Measurements from ENCODE around the gene FOXN3.

The FOXN3 gene

DNA sequence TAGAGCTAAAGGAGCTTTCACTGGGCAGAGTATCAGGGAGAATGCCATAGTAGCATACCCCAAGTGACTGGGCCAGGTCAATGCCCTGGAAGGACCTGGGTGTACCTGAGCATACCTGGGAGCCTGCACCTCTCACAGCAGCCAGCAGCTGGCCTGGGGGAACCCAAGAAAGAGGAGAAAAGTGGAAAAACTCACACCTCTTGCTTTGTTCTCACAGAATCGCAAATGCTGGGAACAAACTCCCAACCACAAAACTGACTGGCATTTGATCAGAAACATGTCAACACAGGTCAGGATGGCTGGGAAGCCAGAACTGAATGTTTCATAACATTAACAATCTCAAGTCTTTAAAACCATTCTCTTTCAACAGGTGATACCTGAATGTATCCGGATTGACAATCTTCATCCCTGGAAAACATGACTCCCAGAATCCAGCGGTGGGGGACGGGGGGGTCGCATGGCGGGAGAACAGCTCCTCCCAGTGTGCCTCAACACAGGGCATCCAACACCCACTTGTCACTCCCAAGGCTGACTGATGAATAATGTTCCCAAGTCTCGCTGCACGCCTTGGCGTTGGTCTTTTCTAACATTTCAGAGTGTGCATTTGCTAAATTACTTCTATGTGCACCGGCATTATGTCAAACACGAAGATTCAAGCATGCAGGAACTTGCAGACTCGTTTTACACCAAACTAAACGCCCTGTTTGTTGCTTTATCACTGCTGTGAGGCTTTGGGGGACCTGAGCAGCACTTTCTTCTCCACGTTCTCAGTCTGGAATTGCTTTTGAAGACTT, 7.9 kb downstream of the FOXN3 start:
- no peak for DNase-seq (ENCODE audit: low spot score)

DNA sequence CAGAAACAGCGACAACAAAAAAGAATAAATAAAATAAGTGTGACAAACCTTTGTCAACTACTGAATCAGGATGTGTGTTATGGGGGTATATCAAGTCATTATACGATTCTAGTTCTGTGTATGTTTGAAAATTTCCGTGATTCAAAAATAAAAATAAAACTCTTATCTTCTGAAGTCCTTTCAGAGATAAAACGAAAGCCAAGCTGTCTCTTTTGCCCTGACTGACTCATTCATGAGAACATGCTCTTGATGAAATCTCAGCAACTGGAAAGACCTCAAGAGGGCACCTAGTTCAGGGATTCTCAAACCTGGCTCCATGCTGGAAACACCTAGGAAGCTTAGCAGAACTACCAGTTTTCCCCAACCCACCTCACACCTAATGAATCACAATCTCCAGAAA, 9.2 kb downstream of the FOXN3 start:
- peak; percentile 32 for DNase-seq (ENCODE audit: low spot score)

DNA sequence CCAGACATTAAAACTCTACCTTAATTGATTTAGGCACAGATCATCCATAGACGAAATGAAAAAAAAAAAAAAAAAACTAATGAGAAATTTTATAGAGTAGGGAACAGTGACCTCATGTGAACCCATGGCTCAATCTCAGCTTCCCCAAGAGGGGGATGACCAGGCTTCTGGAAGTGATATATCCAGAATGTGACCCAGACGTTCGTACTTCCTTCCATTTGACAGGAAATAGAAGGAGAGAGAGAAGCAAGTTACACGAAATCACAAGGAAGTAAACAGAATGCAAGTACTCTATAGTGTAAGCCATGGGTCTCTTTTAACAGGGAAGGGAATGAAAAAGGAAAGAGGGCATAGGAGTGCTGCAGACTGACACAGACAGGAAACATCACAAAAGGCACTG, 10.1 kb downstream of the FOXN3 start:
- no peak for DNase-seq (ENCODE audit: low spot score)

DNA sequence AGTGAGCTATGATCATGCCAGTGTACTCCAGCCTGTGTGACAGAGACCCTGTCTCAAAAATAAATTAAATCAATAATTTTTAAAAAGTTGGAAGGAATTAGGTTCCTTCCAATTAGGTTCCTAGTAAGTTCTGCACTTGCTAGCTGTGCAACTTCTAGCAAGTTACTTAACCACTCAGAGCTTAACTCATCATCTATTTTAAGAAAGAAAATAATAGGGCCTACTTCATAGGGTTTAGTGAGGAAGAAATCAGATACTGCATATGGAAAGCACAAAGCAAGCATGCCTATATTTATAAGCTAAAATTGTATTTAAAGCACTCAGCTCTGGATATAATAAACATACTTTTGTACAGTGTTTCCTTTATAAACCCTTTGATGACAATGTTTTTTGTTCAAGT, 10.7 kb downstream of the FOXN3 start:
- DNase-seq (ENCODE audit: low spot score), result no peak

DNA sequence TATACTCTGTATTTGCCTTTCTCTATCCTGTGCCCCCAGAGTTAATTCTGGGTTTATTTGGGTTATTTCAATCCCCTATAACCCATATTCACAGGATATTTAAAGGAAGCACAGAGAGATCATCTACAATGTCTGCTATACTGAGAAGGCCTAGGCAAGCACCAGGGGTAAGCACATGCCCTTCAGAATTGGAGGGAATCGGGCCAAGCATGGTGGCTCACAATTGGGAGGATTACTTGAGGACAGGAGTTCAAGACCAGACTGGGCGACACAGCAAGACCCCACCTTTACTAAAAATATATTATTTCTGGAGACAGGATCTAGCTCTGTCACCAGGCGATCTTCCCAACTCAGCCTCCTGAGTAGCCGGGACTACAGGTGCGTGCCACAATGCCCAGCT, 11.3 kb downstream of the FOXN3 start:
- no peak for DNase-seq (ENCODE audit: low spot score)

DNA sequence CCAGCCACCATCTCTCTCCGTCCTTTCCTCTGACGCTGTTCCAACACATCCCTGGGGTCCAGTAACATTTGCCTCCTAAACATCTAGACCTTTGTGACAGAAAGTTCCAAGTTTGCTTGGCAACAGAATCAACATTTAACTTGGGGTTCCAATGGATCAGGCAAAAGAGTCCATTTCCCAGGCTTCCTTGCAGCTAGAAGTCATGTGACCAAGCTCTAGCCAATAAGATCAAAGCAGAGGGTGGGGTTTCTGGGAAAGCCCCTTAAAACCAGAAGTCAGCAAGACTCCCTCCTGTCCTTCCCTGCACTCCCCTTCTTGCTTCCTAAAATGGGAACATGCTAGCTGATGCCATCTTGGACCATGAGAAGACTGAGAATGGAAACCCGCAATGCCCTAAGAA, 14.7 kb downstream of the FOXN3 start:
- no peak for DNase-seq (ENCODE audit: low spot score)

DNA sequence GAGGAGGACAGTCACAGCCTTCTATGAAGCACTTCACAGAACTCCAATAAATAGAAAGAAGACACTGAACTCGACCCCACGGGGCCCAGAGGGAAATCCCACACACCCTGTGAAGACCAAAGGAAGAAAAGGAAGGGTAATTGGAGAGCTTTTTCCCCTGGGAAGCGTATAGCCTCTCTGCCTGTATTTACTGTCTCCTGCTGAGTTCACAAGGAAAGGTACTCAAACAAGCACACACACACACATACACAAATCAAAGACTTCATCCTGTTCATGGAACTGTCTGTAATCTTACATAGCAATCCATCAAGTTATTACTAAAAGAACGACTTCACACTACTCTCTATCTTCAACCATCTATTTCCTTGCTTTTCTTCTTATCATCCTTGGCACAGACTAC, 15.3 kb downstream of the FOXN3 start:
- no peak for DNase-seq (ENCODE audit: low spot score)

DNA sequence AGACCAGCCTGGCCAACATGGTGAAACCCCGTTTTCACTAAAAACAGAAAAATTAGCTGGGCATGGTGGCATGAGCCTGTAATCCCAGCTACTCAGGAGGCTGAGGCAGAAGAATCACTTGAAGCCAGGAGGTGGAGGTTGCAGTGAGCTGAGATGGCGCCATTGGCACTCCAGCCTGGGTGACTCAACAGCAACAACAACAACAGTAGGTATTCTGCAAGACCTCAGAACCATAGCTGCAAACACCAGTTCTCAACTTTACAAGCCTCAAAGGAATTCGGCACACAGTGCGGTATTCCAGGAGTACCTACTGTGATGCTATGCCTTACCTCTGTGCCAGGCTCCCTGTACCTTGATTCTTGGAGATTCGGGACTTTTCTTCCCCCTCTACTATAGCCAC, 15.8 kb downstream of the FOXN3 start:
- no peak for DNase-seq (ENCODE audit: low spot score)

DNA sequence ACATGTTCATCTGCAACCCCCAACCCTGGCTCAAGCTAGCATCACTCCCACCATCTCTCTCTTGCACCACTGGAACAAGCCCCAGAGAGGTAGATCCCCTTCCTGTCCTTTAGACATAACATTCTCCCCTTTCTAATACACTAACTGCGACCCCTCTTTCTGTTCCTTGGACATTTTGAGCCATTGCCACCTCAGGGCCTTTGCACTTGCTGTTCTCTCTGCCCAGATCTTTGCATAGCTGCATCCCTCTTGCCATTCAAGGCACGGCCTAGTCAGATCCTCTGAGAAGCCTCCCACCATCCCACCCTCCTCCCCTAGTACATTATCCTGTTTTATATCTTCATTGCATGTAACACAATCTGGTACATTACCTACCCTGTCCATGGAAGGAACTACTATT, 16.5 kb downstream of the FOXN3 start:
- no peak for DNase-seq (ENCODE audit: low spot score)

DNA sequence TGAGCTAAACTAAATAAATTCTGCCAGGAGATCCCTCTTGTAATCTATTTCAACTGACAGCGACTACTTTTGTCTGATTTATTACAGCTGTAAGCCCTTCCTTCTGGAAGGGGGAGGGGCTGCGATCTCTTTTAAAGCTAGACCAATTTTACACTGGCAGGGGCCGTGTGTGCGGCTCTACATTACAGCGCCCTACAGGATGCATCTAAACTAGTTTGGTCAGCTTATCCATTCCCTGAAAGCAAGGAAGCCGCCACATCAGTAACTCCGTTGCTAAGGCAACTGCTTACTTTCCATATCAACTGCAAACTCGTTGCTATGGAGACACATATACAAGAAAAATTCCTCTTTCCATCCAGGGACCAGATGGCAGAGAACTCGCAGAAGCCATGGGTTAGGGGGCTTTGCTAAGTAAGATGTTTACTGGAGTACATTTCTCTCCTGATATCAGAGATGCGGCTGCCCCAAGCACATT, 17.4 kb downstream of the FOXN3 start:
- DNase-seq (ENCODE audit: low spot score), result peak; percentile 78

DNA sequence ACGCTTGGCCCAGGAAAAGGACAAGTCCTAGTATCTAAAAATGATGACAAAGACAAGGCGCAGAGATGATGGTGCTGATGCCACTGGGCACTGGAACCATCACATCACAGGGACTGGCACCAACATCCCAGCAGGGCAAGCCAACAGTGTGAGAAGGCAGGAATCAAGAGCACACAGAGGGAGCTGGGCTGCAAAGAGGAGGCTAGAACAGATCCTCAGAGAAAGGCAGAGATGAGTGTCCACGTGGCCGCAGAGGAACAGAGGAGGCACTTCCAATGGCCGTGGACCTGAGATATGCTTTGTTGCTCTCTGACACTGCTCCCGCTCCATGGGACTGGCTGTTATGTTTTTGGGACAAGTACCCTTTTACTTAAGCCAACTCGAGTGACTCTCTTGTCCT, 17.9 kb downstream of the FOXN3 start:
- no peak for DNase-seq (ENCODE audit: low spot score)

DNA sequence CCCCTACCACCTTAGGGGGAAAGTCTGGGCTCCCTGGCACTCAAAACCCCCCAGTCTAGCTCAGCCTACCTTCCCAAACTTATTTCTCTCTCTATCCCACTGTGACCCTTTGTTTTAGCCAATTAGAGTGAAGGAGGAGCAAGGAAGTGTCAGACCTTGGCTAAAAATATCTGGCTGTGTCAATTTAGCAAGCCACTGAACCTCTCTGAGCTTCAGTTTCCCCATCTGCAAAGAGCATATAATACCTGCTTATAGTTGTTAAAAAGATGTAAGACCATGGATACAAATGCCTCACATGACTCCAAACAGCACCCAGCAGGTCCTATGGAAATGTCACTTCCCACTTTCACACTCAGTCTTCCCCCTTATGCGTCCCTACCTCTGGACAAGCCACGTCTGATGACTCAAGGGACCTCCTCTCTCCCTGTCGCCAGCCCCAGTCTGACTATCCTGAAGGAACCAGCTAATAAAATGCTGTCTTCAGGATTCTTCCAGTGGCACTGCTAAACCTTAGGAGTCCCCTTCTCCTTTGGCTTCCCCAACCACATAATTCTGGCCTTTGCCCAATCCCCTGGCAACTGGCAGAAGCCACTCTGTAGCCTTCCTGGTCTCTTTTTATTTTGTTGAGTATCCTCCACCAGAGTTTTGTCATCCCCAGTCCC, 19.3 kb downstream of the FOXN3 start:
- DNase-seq (ENCODE audit: low spot score), result no peak

DNA sequence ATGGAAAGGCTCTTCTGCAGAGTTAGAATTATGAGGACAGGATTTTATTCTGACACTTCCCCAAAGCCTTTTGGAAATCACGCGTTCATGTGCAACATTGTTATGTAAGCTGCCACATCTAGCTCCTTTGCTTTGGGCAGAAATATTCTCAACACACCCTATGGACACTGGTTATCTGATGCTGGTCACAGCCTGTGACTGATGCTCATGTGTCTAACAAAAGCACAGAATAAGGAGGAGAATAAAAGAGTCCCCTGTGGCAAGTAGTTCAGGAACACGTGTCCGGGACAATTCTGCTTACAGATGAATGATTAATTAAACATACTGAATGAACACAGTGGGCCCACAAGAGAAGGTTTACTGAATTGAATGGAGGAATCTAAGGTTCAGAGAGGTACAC, 22.1 kb downstream of the FOXN3 start:
- no peak for DNase-seq (ENCODE audit: low spot score)

DNA sequence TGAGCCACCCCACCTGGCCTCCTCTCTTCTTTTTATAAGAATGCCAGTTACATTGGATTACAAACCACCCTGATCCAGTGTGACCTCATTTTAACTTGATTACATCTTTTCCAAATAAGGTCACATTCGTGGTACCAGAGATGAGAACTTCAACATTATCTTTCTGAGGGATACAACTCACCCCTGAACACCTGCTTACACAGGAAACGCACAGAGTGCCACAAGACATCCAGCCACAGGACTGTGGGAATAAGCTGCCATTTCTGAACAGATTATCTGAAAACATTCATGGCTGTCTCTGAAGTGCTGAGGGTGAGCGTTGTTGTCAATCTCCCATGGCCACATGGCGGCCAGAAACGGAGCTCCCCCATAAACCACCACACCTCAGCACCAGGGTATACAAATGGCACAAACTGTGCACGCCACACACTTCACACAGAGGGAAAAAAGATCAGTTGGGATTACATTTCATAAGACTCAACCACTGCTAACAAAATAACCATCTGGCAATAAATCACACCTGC, 23.7 kb downstream of the FOXN3 start:
- no peak for DNase-seq (ENCODE audit: low spot score)

DNA sequence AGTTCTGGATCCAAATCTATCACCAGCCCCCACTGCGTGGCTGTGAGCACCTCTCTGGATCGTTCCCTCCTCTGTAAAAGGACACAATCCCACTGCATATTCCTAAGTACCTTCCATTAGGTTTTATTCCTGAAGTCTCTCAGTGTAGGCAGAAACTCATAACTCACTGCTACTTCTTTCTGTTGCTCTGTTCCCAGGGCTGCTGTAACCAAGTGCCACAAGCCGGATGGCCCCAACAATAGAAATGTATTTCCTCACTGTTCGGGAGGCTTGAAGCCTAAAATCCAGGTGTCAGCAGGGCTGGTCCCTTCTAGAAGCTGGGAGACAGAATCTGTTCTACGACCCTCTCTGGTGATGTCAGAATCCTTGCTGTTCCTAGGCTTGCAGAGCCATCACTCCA, 24.9 kb downstream of the FOXN3 start:
- no peak for DNase-seq (ENCODE audit: low spot score)

DNA sequence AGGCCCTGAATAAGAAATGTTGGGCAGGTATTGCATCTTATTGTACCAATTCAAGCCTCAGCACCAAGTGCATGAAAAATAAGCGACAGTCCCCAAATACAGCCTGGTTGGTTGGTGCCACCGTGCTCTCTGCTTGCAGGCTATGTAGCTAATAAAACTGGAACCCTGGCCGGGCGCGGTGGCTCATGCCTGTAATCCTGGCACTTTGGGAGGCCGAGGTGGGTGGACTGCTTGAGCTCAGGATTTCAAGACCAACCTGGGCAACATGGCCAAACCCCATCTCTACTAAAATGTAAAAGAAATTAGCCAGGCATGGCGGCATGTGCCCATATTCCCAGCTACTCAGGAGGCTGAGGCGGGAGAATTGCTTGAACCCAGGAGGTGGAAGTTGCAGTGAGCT, 25.5 kb downstream of the FOXN3 start:
- DNase-seq (ENCODE audit: low spot score), result no peak

DNA sequence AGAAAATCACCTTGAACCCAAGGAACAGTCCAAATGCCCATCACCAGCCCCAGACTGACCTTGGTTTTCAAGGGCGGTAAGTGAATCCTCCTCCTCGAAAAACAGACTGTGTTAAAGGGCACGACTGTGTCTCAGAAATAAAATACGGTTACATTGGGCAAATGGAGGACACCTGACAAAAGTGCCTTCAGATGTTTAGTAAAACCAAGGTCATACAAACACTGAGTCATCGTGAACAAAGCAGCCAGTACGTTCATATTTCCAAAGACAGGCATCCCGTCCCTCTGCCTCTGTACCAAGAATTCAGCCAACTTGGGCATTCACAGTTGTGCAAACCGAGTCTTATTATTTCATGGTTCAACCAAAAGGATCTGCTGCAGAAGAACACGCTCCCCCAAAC, 25.9 kb downstream of the FOXN3 start:
- no peak for DNase-seq (ENCODE audit: low spot score)

DNA sequence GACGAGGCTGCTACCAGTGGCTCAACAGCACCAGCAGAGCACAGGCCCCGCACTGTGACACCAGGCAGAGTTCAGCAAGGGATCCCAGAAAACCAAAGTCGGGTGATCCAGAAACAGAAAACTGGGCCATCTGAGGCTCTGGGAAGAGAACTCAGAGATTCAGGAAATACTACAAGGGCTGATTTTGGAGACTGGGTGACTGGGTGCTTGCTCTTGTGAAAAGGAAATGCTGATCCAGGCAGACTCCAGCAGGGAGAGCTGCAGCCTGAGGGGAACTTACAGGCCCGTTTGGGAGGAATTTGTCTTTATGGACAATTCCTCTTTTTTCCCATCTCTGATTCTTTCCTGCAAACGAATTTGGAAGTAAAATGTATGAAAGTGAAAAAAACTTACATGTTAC, 28.2 kb downstream of the FOXN3 start:
- no peak for DNase-seq (ENCODE audit: low spot score)

DNA sequence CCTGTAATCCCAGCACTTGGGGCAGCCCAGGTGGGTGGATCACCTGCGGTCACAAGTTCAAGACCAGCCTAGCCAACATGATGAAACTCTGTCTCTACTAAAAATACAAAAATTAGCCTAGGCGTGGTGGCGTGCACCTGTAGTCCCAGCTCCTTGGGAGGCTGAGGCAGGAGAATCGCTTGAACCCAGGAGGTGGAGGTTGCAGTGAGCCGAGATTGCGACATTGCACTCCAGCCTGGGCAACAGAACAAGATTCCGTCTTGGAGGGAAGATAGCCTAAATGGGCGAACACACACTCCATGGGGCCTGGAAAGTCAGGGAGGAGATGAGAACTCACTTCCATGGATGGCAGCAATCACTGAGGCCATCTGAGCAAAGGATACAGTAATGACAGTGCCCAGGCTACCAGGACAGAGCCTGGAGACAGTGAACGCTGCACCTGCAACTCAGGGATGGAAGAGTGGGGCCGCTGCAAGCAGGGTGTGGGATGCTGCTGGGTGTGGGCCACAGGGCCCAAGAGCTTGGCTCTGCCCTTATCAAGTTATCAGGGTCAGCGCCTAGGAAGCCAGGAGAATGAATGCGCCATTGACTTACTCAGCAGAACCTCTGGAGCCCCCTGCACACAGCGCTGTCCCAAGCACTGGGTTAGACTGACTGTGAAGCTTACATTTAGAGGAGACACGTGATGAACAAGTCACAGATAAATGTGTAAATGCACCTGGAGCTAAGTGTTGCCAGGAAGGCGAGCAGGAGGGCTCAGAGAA, 28.9 kb downstream of the FOXN3 start:
- DNase-seq (ENCODE audit: low spot score), result no peak

DNA sequence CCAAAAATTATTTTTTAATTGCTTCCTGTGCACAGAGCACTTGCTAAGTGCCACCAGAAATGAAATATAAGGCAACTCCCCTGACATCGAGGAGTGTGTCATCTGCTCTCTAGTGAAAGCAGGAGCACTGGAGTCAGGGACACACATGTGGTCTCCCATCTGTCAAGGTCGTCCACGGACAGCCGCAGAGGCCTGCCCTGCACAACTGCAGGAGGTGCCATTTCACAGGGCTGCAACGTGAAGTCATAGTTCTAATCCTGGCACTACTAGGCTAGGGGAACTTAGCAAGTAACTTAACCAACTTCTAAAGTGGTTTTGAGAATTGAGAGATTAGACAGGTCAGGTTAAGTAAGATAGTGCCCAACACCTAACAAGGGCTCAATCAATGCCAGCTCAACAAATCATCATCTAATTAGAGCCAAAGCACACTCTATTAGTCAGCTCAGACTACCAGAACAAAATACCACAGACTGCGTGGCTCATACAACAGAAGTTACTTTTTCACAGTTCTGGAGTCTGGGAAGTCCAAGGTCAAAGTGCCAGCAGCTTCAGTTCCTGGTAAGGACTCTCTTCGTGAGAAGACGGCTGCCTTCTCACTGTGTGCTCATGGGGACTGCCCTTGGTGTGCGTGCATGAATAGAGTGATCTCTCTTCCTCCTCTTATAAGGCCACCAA, 30.7 kb downstream of the FOXN3 start:
- DNase-seq (ENCODE audit: low spot score), result no peak

DNA sequence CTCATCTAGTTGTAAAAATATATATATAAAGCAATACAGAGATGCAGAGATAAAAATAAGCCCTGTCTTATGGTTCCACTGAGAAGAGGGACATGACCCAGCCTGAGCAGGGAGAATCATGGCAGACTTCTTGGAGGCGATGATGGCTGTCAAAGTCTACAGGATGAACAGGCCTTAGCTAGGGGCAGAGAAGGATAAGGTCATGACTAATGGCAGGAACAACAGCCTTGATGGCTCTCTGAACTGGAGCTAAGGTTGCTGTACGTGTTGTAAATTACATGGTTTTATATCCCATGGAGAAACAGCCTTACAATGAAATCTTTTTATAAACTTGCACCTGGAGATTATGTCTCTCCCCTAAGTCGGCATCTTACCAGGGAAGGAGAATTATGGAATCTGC, 32.4 kb downstream of the FOXN3 start:
- no peak for DNase-seq (ENCODE audit: low spot score)

DNA sequence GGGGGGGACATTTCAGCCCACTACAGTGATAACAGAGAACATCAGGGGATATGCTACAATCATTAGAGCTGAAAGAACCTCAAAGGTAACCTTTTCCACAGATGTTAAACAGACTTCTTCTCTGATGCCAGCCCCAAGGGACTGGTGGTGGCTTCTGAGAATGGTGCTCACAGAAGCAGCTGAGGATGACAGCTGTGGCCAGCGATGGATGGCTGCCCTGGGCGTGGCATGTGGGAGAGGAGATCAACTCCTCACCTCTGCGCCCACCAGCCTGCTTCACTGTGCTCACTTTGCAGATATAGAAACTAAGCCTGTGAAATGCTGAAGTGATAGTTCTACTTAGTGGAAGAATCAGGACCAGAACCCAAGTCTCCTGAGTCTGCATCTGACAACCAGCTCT, 33.0 kb downstream of the FOXN3 start:
- DNase-seq (ENCODE audit: low spot score), result no peak
